Peyer's patch (tissue), 4 donors: Measurements from ENCODE around the gene ATG7. TPM values are rescaled to one million over a fixed set of nuclear protein-coding genes. Genes with fewer than 3 reads are reported as not detected.

ENCODE experiments used
- DNase-seq, 3 donors: peaks; one replicate each; pipeline ENCODE4 v3.0.0-alpha.2; 2017 to 2019
- H3K27ac ChIP-seq, 4 donors: fragments of 200-600 bp; sonication (generic); one replicate each; pipeline ENCODE4 v1.5.1; 2016 to 2019
- H3K27me3 ChIP-seq, 2 donors: fragments of 200-600 bp; sonication (generic); one replicate each; pipeline ENCODE4 v1.5.1; 2019
- H3K36me3 ChIP-seq, 3 donors: fragments of 200-600 bp; sonication (generic); one replicate each; pipeline ENCODE4 v1.5.1; 2016 to 2019
- H3K4me1 ChIP-seq, 4 donors: fragments of 200-600 bp; sonication (generic); one replicate each; pipeline ENCODE4 v1.5.1; 2016 to 2019
- H3K4me3 ChIP-seq, 4 donors: fragments of 200-600 bp; sonication (generic); 1 replicate in 3 of 4; 2 replicates in 1 of 4; pipeline ENCODE4 v1.5.1; 2016 to 2019; ENCODE audit warnings: mild to moderate bottlenecking in 1 of 4
- H3K9me3 ChIP-seq, 4 donors: fragments of 200-600 bp; sonication (generic); one replicate each; pipeline ENCODE4 v1.5.1; 2016 to 2019; ENCODE audit warnings: mild to moderate bottlenecking in 1 of 4
- CTCF ChIP-seq, 6 experiments: fragments of 450-650 bp in 4 of 6; fragments of 200-600 bp in 2 of 6; sonication (generic) in 1 of 6; IDR thresholded peaks; one replicate each; pipeline ENCODE4 v1.5.1; 2017 to 2019; ENCODE audit warnings: antibody characterized with exemption in 6 of 6, mild to moderate bottlenecking in 3 of 6, moderate library complexity in 1 of 6
- POLR2A ChIP-seq, 2 donors: fragments of 450-650 bp; IDR thresholded peaks; one replicate each; pipeline ENCODE4 v1.5.1; 2017; ENCODE audit warnings: antibody characterized with exemption in 2 of 2, mild to moderate bottlenecking in 2 of 2, moderate library complexity in 2 of 2
- total RNA-seq, 4 donors: library from RNA; depleted of rRNA; stranded (reverse); fragments of >200 nt; gene quantifications; one replicate each; pipeline ENCODE4 v1.1.0, GENCODE V29; 2016

ATG7 gene
- total RNA-seq, 4 donors from 2014 or later = 45.2 to 126 (median 70.8) TPM

- Histone ChIP-seq H3K9me3 (no peaks in the 10 kb centered on the region), H3K4me1 (no peaks in the 10 kb centered on the region), H3K27me3 (no peaks in the 10 kb centered on the region), H3K4me3 (no peak overlapping the region), H3K36me3 (peaks cover 0 to 65% (median 0%) of the 10 kb centered on the region in 3 donors), H3K27ac (peak overlapping the region in 1 of 4 donors; percentile 1)
- DNase-seq = no peak
- TF ChIP-seq POLR2A (IDR thresholded peaks at IDR 0.05) = no peak
- no peak for TF ChIP-seq CTCF (IDR thresholded peaks at IDR 0.05)
These were observed 35.7 kb downstream of the ATG7 start for GRCh38 chr3:11307830-11308432.

DNA sequence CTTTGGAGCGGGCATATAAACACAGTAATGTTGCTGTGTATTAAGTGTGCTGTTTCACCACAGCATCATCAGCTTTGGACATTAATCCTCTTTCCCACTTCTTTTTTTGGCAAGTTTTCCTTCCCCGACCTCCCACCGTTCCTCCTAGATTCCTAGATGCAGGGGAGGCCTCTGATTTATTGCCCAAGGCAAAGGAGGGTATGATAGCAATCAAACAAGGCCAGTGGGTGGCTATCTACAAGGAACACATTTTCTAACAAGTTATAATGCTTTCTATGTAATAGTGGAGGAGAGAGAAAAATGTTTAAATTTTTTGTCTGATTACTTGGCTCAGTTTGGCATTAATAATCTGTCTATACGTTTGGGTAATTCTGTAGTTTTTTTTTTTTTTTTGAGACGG, 38.1 kb downstream of the ATG7 start:
- H3K27ac ChIP-seq = no peak overlapping the region
- DNase-seq = no peak
- TF ChIP-seq CTCF (IDR thresholded peaks at IDR 0.05) (no peak), POLR2A (IDR thresholded peaks at IDR 0.05) (no peak)
- H3K9me3 ChIP-seq = no peaks in the 10 kb centered on the region
- no peaks in the 10 kb centered on the region for H3K27me3 ChIP-seq
- H3K4me1 ChIP-seq = no peaks in the 10 kb centered on the region
- H3K4me3 ChIP-seq = no peak overlapping the region
- peaks cover 0 to 86% (median 2%) of the 10 kb centered on the region in 3 donors for H3K36me3 ChIP-seq

- H3K36me3 ChIP-seq = peaks cover 0 to 97% (median 2%) of the 10 kb centered on the region in 3 donors
- H3K9me3 ChIP-seq = no peaks in the 10 kb centered on the region
- H3K27me3 ChIP-seq = no peaks in the 10 kb centered on the region
- H3K4me1 ChIP-seq = no peaks in the 10 kb centered on the region
- H3K27ac ChIP-seq = no peak overlapping the region
- DNase-seq = no peak
- no peak overlapping the region for H3K4me3 ChIP-seq
- TF ChIP-seq CTCF (IDR thresholded peaks at IDR 0.05) (no peak), POLR2A (IDR thresholded peaks at IDR 0.05) (no peak)
These were observed 40.0 kb downstream of the ATG7 start for GRCh38 chr3:11312166-11312565.

DNA sequence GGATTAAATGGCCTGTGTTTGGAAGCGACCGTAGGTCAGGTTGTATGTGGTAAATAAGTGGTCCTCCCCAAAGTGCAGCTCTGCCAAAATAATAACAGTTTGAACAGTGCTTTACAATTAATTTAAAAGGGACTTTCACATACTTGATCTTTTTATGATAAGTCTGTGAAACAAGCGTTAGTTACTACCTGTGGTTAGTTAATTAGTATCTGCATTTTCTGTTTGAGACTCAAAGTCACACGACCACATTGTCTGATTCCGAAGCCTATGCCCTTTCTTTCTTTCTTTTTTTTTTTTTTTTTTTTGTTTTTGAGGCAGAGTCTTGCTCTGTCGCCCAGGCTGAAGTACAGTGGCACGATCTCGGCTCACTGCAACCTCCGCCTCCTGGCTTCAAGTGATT, 45.1 kb downstream of the ATG7 start:
- H3K9me3 ChIP-seq = no peaks in the 10 kb centered on the region
- no peak for DNase-seq
- H3K27me3 ChIP-seq = no peaks in the 10 kb centered on the region
- H3K36me3 ChIP-seq = peaks cover 0 to 93% (median 2%) of the 10 kb centered on the region in 3 donors
- TF ChIP-seq POLR2A (IDR thresholded peaks at IDR 0.05) (no peak), CTCF (IDR thresholded peaks at IDR 0.05) (no peak)
- no peak overlapping the region for H3K27ac ChIP-seq
- H3K4me3 ChIP-seq = no peak overlapping the region
- H3K4me1 ChIP-seq = no peaks in the 10 kb centered on the region

- Histone ChIP-seq H3K4me1 (no peaks in the 10 kb centered on the region), H3K27ac (no peak overlapping the region), H3K9me3 (no peaks in the 10 kb centered on the region), H3K4me3 (no peak overlapping the region), H3K27me3 (no peaks in the 10 kb centered on the region), H3K36me3 (peaks cover 0 to 70% (median 0%) of the 10 kb centered on the region in 3 donors)
- TF ChIP-seq POLR2A (IDR thresholded peaks at IDR 0.05) (no peak), CTCF (IDR thresholded peaks at IDR 0.05) (no peak)
- DNase-seq = no peak
These were observed 50.7 kb downstream of the ATG7 start for GRCh38 chr3:11322931-11323330.
